GM23338 (cell line): Measurements from ENCODE around the gene SUGP1.

Experiments
- CREB1 ChIP-seq: fragments of 250-450 bp; sonication (Bioruptor Pico); IDR thresholded peaks from 2 replicates; pipeline ENCODE4 v1.5.0; 2020; ENCODE audit warnings: low read depth, mild to moderate bottlenecking, moderate library complexity
- EZH2 ChIP-seq: fragments of 200-600 bp; sonication (generic); IDR thresholded peaks from one replicate; pipeline ENCODE4 v1.8.0; 2017; ENCODE audit warnings: antibody characterized with exemption, mild to moderate bottlenecking, low read depth; ENCODE audit not compliant: unreplicated experiment
- EZH2phosphoT487 ChIP-seq: fragments of 200-600 bp; sonication (generic); IDR thresholded peaks from one replicate; pipeline ENCODE4 v1.8.1; 2018; ENCODE audit warnings: antibody characterized with exemption; ENCODE audit not compliant: unreplicated experiment
- JUNB ChIP-seq: IDR thresholded peaks from one replicate; pipeline ENCODE4 v1.6.1; 2016; ENCODE audit warnings: antibody characterized with exemption; ENCODE audit not compliant: unreplicated experiment
- NANOG ChIP-seq: IDR thresholded peaks from 2 replicates; pipeline ENCODE4 v1.6.1; 2016; ENCODE audit warnings: antibody characterized with exemption, borderline replicate concordance
- POLR2AphosphoS5 ChIP-seq: IDR thresholded peaks from 2 replicates; pipeline ENCODE4 v1.6.1; 2016; ENCODE audit warnings: antibody characterized with exemption, low read depth
- STAT1 ChIP-seq: IDR thresholded peaks from one replicate; pipeline ENCODE4 v1.6.1; 2016; ENCODE audit warnings: antibody characterized with exemption; ENCODE audit not compliant: unreplicated experiment
- ZNF114 ChIP-seq: fragments of 250-450 bp; sonication (Bioruptor Pico); IDR thresholded peaks from 2 replicates; pipeline ENCODE4 v1.5.0; 2020; ENCODE audit warnings: mild to moderate bottlenecking, moderate library complexity
- ZNF331 ChIP-seq: fragments of 250-450 bp; sonication (Bioruptor Pico); IDR thresholded peaks from 2 replicates; pipeline ENCODE4 v1.5.0; 2020; ENCODE audit warnings: low read depth, mild to moderate bottlenecking, moderate library complexity
- TF ChIP-seq, protein P1 (sequence below), 2 experiments: fragments of 200-600 bp in 1 of 2; sonication (generic) in 1 of 2; conservative IDR thresholded peaks; 2 replicates each; pipeline versions ENCODE4 v1.5.1 to v1.6.1; 2016 to 2017; ENCODE audit warnings: antibody characterized with exemption in 2 of 2, low read depth in 2 of 2, mild to moderate bottlenecking in 2 of 2, moderate library complexity in 1 of 2
- TF ChIP-seq, protein P2 (sequence below): IDR thresholded peaks from 2 replicates; pipeline ENCODE4 v1.6.1; 2016; ENCODE audit warnings: antibody characterized with exemption
- TF ChIP-seq, protein P3 (sequence below): IDR thresholded peaks from one replicate; pipeline ENCODE4 v1.6.1; 2018; ENCODE audit warnings: antibody characterized with exemption; ENCODE audit not compliant: unreplicated experiment
- TF ChIP-seq, protein P4 (sequence below): fragments of 250-450 bp; sonication (Bioruptor Pico); IDR thresholded peaks from 2 replicates; pipeline ENCODE4 v1.5.0; 2020; ENCODE audit warnings: mild to moderate bottlenecking, moderate library complexity

DNA sequence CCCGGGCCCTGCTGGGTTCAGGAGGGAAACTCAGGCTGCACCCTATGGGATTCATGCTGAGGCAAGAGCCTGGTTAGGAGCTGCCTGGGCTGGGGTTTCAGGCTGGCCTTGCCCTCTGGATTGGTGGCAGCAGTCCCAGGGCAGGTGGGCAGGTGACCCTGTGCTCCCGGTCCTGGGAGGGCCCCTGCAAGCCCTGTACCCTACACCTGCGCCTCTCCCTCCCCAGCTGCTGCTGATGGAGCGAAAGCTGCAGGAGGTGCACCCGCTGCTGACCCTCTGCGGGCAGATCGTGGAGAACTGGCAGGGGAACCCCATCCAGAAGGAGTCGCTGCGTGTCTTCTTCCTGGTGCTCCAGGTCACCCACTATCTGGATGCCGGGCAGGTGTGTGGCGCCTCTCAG lies 20.7 kb upstream of the SUGP1 start:
- TF ChIP-seq, protein P1, sequence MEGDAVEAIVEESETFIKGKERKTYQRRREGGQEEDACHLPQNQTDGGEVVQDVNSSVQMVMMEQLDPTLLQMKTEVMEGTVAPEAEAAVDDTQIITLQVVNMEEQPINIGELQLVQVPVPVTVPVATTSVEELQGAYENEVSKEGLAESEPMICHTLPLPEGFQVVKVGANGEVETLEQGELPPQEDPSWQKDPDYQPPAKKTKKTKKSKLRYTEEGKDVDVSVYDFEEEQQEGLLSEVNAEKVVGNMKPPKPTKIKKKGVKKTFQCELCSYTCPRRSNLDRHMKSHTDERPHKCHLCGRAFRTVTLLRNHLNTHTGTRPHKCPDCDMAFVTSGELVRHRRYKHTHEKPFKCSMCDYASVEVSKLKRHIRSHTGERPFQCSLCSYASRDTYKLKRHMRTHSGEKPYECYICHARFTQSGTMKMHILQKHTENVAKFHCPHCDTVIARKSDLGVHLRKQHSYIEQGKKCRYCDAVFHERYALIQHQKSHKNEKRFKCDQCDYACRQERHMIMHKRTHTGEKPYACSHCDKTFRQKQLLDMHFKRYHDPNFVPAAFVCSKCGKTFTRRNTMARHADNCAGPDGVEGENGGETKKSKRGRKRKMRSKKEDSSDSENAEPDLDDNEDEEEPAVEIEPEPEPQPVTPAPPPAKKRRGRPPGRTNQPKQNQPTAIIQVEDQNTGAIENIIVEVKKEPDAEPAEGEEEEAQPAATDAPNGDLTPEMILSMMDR (conservative IDR thresholded peaks at IDR 0.05; ENCODE audit: low read depth in 2 of 2), result no peak
- TF ChIP-seq EZH2phosphoT487, result no peak
- no peak for TF ChIP-seq POLR2AphosphoS5
- TF ChIP-seq, protein P2, sequence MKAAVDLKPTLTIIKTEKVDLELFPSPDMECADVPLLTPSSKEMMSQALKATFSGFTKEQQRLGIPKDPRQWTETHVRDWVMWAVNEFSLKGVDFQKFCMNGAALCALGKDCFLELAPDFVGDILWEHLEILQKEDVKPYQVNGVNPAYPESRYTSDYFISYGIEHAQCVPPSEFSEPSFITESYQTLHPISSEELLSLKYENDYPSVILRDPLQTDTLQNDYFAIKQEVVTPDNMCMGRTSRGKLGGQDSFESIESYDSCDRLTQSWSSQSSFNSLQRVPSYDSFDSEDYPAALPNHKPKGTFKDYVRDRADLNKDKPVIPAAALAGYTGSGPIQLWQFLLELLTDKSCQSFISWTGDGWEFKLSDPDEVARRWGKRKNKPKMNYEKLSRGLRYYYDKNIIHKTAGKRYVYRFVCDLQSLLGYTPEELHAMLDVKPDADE, result no peak
- TF ChIP-seq, protein P3, sequence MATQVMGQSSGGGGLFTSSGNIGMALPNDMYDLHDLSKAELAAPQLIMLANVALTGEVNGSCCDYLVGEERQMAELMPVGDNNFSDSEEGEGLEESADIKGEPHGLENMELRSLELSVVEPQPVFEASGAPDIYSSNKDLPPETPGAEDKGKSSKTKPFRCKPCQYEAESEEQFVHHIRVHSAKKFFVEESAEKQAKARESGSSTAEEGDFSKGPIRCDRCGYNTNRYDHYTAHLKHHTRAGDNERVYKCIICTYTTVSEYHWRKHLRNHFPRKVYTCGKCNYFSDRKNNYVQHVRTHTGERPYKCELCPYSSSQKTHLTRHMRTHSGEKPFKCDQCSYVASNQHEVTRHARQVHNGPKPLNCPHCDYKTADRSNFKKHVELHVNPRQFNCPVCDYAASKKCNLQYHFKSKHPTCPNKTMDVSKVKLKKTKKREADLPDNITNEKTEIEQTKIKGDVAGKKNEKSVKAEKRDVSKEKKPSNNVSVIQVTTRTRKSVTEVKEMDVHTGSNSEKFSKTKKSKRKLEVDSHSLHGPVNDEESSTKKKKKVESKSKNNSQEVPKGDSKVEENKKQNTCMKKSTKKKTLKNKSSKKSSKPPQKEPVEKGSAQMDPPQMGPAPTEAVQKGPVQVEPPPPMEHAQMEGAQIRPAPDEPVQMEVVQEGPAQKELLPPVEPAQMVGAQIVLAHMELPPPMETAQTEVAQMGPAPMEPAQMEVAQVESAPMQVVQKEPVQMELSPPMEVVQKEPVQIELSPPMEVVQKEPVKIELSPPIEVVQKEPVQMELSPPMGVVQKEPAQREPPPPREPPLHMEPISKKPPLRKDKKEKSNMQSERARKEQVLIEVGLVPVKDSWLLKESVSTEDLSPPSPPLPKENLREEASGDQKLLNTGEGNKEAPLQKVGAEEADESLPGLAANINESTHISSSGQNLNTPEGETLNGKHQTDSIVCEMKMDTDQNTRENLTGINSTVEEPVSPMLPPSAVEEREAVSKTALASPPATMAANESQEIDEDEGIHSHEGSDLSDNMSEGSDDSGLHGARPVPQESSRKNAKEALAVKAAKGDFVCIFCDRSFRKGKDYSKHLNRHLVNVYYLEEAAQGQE, result no peak
- no peak for TF ChIP-seq EZH2
- no peak for TF ChIP-seq CREB1
- no peak for TF ChIP-seq ZNF114 (CRISPR knock-in tag)
- TF ChIP-seq JUNB, result no peak
- no peak for TF ChIP-seq NANOG
- no peak for TF ChIP-seq STAT1
- no peak for TF ChIP-seq ZNF331 (CRISPR knock-in tag)
- TF ChIP-seq, protein P4, sequence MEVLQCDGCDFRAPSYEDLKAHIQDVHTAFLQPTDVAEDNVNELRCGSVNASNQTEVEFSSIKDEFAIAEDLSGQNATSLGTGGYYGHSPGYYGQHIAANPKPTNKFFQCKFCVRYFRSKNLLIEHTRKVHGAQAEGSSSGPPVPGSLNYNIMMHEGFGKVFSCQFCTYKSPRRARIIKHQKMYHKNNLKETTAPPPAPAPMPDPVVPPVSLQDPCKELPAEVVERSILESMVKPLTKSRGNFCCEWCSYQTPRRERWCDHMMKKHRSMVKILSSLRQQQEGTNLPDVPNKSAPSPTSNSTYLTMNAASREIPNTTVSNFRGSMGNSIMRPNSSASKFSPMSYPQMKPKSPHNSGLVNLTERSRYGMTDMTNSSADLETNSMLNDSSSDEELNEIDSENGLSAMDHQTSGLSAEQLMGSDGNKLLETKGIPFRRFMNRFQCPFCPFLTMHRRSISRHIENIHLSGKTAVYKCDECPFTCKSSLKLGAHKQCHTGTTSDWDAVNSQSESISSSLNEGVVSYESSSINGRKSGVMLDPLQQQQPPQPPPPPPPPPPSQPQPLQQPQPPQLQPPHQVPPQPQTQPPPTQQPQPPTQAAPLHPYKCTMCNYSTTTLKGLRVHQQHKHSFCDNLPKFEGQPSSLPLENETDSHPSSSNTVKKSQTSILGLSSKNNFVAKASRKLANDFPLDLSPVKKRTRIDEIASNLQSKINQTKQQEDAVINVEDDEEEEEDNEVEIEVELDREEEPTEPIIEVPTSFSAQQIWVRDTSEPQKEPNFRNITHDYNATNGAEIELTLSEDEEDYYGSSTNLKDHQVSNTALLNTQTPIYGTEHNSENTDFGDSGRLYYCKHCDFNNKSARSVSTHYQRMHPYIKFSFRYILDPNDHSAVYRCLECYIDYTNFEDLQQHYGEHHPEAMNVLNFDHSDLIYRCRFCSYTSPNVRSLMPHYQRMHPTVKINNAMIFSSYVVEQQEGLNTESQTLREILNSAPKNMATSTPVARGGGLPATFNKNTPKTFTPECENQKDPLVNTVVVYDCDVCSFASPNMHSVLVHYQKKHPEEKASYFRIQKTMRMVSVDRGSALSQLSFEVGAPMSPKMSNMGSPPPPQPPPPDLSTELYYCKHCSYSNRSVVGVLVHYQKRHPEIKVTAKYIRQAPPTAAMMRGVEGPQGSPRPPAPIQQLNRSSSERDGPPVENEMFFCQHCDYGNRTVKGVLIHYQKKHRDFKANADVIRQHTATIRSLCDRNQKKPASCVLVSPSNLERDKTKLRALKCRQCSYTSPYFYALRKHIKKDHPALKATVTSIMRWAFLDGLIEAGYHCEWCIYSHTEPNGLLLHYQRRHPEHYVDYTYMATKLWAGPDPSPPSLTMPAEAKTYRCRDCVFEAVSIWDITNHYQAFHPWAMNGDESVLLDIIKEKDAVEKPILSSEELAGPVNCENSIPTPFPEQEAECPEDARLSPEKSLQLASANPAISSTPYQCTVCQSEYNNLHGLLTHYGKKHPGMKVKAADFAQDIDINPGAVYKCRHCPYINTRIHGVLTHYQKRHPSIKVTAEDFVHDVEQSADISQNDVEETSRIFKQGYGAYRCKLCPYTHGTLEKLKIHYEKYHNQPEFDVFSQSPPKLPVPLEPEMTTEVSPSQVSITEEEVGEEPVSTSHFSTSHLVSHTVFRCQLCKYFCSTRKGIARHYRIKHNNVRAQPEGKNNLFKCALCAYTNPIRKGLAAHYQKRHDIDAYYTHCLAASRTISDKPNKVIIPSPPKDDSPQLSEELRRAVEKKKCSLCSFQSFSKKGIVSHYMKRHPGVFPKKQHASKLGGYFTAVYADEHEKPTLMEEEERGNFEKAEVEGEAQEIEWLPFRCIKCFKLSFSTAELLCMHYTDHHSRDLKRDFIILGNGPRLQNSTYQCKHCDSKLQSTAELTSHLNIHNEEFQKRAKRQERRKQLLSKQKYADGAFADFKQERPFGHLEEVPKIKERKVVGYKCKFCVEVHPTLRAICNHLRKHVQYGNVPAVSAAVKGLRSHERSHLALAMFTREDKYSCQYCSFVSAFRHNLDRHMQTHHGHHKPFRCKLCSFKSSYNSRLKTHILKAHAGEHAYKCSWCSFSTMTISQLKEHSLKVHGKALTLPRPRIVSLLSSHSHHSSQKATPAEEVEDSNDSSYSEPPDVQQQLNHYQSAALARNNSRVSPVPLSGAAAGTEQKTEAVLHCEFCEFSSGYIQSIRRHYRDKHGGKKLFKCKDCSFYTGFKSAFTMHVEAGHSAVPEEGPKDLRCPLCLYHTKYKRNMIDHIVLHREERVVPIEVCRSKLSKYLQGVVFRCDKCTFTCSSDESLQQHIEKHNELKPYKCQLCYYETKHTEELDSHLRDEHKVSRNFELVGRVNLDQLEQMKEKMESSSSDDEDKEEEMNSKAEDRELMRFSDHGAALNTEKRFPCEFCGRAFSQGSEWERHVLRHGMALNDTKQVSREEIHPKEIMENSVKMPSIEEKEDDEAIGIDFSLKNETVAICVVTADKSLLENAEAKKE, result no peak
